Stomach (tissue), 9 donors: ENCODE measurements around the gene GBX1. TPM values are rescaled to one million over a fixed set of nuclear protein-coding genes. Genes with fewer than 3 reads are reported as not detected.

ENCODE experiments used
- DNase-seq, 2 donors: peaks; one replicate each; pipeline versions ENCODE4 v3.0.0 to v3.0.0-alpha.2; 2013 to 2019
- H3K27ac ChIP-seq, 5 donors: fragments of 200-600 bp in 4 of 5; sonication (generic) in 4 of 5; one replicate each; pipeline ENCODE4 v1.5.1; 2013 to 2019; ENCODE audit warnings: mild to moderate bottlenecking in 1 of 5, moderate library complexity in 1 of 5
- H3K27me3 ChIP-seq, 3 donors: fragments of 200-600 bp; sonication (generic); one replicate each; pipeline ENCODE4 v1.5.1; 2017 to 2019; ENCODE audit warnings: mixed run types in 1 of 3
- H3K36me3 ChIP-seq, 4 donors: fragments of 200-600 bp; sonication (generic); 1 replicate in 3 of 4; 2 replicates in 1 of 4; pipeline ENCODE4 v1.5.1; 2016 to 2019
- H3K4me1 ChIP-seq, 4 donors: fragments of 200-600 bp; sonication (generic); one replicate each; pipeline ENCODE4 v1.5.1; 2016 to 2019
- H3K4me3 ChIP-seq, 4 donors: fragments of 200-600 bp; sonication (generic) in 3 of 4; one replicate each; pipeline ENCODE4 v1.5.1; 2016 to 2019; ENCODE audit warnings: mild to moderate bottlenecking in 1 of 4
- H3K9me3 ChIP-seq, 4 donors: fragments of 200-600 bp; sonication (generic); one replicate each; pipeline ENCODE4 v1.5.1; 2016 to 2019
- CTCF ChIP-seq, 7 experiments: fragments of 450-650 bp in 4 of 7; fragments of 200-600 bp in 3 of 7; sonication (generic) in 3 of 7; IDR thresholded peaks; one replicate each; pipeline ENCODE4 v1.5.1; 2016 to 2019; ENCODE audit warnings: antibody characterized with exemption in 7 of 7, control low read depth in 2 of 7, mild to moderate bottlenecking in 1 of 7
- EP300 ChIP-seq: sonication (generic); formaldehyde crosslinking; IDR thresholded peaks from one replicate; pipeline ENCODE4 v1.6.1; 2017; ENCODE audit warnings: antibody characterized with exemption
- POLR2A ChIP-seq, 4 donors: fragments of 450-650 bp; IDR thresholded peaks; one replicate each; pipeline ENCODE4 v1.6.1; 2016; ENCODE audit warnings: antibody characterized with exemption in 4 of 4, control low read depth in 2 of 4, mild to moderate bottlenecking in 1 of 4, moderate library complexity in 1 of 4
- POLR2AphosphoS5 ChIP-seq, 3 donors: sonication (generic); formaldehyde crosslinking; IDR thresholded peaks; one replicate each; pipeline ENCODE4 v1.6.1; 2016; ENCODE audit warnings: antibody characterized with exemption in 3 of 3
- WGBS, 5 donors: extraction: QIAGEN DNeasy Blood & Tissue Kit in 3 of 5; methylation state at CpG; one replicate each; pipeline versions ENCODE4 v1.1.5 to v1.1.7; 2013 to 2018; 5-methylcytosine and 5-hydroxymethylcytosine counted together
- intact Hi-C: fragments of 100-400 bp; cut with DNase I; formaldehyde crosslinking; loops from one replicate; pipeline ENCODE4 v1.15.1; 2023; ENCODE audit warnings: low total_unique reads
- polyA plus RNA-seq, 3 donors: library from polyadenylated mRNA; stranded (reverse); fragments of 200-250 nt; gene quantifications; one replicate each; pipeline ENCODE4 v1.2.3, GENCODE V29; 2013
- total RNA-seq, 5 donors: library from RNA; depleted of rRNA; stranded (reverse); fragments of >200 nt; gene quantifications; one replicate each; pipeline versions ENCODE4 v1.1.0 to v1.2.3, GENCODE V29; 2014 to 2016
- donor health status: healthy with polysubstance abuse.
- donor health status: Bipolar disorder and iron deficiency.
- donor health status: healthy.

The GBX1 gene
- total and polyA plus RNA-seq, 8 donors = not detected

GRCh38 chr7:151110236-151110940, 57.1 kb downstream of the GBX1 start:
- WGBS, 5 donors = 65 to 75% (median 70%) methylated on average over 10 to 11 of the region's 11 CpGs
- Histone ChIP-seq H3K4me1 (peaks cover 22 to 56% (median 46%) of the 10 kb centered on the region in 4 donors), H3K4me3 (no peak overlapping the region), H3K27ac (peak overlapping the region in 3 of 5 donors; percentile 36 to 47 (median 43)), H3K36me3 (peaks cover 0 to 9% (median 4%) of the 10 kb centered on the region in 4 donors), H3K9me3 (no peaks in the 10 kb centered on the region), H3K27me3 (no peaks in the 10 kb centered on the region)
- intact Hi-C loops = loop anchor here (10.0 kb wide), 1 partner anchor 46 kb away; no protein-coding TSS in a partner anchor
- TF ChIP-seq EP300 (no peak), CTCF (IDR thresholded peaks at IDR 0.05) (no peak), POLR2A (IDR thresholded peaks at IDR 0.05) (no peak), POLR2AphosphoS5 (IDR thresholded peaks at IDR 0.05) (no peak)
- no peak for DNase-seq

- TF ChIP-seq EP300 (no peak), CTCF (IDR thresholded peaks at IDR 0.05) (no peak), POLR2A (IDR thresholded peaks at IDR 0.05) (no peak), POLR2AphosphoS5 (IDR thresholded peaks at IDR 0.05) (no peak)
- Histone ChIP-seq H3K9me3 (no peaks in the 10 kb centered on the region), H3K27ac (peak overlapping the region in 4 of 5 donors; percentile 3 to 47 (median 40)), H3K4me3 (no peak overlapping the region), H3K4me1 (peaks cover 20 to 64% (median 49%) of the 10 kb centered on the region in 4 donors), H3K36me3 (peaks cover 0 to 16% (median 10%) of the 10 kb centered on the region in 4 donors), H3K27me3 (no peaks in the 10 kb centered on the region)
- DNase-seq = no peak
- 70 to 77% (median 75%) methylated on average over 15 of the region's 15 CpGs for WGBS, 5 donors
- intact Hi-C loops = loop anchor here (10.0 kb wide), 1 partner anchor 45 kb away; no protein-coding TSS in a partner anchor
Measured at GRCh38 chr7:151109094-151110048, 58.1 kb downstream of the GBX1 start.

GRCh38 chr7:151107882-151108281, 59.6 kb downstream of the GBX1 start:
- TF ChIP-seq POLR2AphosphoS5 (IDR thresholded peaks at IDR 0.05) (no peak), EP300 (no peak), POLR2A (IDR thresholded peaks at IDR 0.05) (no peak), CTCF (IDR thresholded peaks at IDR 0.05) (no peak)
- H3K9me3 ChIP-seq = no peaks in the 10 kb centered on the region
- WGBS, 5 donors = 81 to 92% (median 88%) methylated on average over 10 of the region's 10 CpGs
- H3K4me1 ChIP-seq = peaks cover 5 to 53% (median 37%) of the 10 kb centered on the region in 4 donors
- H3K27ac ChIP-seq = no peak overlapping the region
- no peaks in the 10 kb centered on the region for H3K27me3 ChIP-seq
- peak in 1 of 2 donors; percentile 5 for DNase-seq
- intact Hi-C loops = no loop called here
- no peak overlapping the region for H3K4me3 ChIP-seq
- H3K36me3 ChIP-seq = peaks cover 0 to 19% (median 12%) of the 10 kb centered on the region in 4 donors
